ENCODE data around the gene HDGFL3.

- no peak for TF ChIP-seq POLR2A (IDR thresholded peaks at IDR 0.05)
- no peak for TF ChIP-seq CTCF (IDR thresholded peaks at IDR 0.05)
Observed at GRCh38 chr15:83110381-83110780, 97.2 kb downstream of the HDGFL3 start.

Data from esophagus squamous epithelium (tissue), 4 donors.